Measurements from ENCODE around the gene SMIM10L2A.
A peak's percentile ranks its signal among the peaks of the same experiment; 100 is the strongest.
"Not testable (repeated sequence)": the region's sequence is repeated elsewhere in the genome, so short reads cannot be mapped to it uniquely, and the experiment has no call there.

The SMIM10L2A gene

DNA sequence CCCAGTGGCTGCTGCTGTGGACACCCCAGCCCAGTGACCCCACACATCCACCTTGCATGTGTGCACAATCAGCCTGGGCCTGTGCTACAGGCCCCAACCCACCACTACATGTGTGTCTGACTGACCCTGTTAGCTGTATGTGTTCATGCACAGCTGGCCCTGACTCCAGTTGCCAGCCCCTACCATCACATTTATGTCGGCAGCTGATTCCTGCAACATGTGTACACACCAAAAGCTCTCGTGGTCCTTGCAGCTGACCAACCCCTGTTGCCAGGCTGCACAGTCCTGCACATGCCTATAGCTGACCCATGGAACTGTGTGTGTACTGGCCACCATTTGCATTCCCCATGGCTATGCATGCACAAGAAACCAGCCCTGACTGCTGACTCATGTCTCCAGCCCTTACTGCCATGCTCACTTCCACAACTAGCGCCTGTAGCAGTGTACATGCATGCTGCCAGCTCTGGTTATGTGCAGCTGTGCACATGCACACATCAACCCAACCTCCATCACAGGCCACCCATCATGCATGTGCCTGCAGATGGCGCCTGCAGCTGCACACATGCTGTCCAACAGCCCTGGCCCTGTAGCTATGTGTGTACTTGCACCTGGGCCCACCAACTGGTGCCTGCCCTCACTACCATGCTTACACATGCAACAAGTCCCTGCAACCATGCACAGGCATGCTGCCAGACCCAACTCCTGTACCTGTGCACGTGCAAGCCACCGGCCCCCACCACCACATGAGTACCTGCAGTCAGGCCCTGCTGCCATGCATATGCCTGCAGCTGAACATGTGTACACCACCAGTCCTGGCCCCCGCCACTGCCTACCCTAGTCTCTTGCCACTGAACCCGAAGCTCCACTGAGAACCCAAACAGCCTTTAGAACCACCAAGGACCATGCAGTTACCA lies 28.1 kb downstream of the SMIM10L2A start:
- no peak for DNase-seq

DNA sequence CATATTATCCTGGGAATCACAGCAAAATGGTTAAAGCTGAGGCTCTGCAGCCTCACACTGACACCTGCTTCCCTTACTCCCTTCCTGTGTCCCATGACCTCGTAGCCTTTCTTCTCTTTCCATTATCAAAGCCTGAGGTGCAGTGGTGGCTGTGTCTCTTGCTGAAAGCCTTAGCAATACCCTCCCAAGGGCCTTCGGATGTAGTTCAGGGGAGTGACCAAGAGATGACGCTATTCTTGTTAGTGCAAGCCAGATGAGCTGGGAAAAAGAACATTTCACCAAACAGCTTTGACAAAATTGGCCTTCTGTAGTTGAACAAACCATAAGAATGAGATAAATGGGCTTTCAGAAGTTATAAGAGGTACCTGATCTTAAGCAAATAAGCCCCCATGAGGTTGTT lies 31.6 kb downstream of the SMIM10L2A start:
- no peak for DNase-seq

GRCh38 chrX:135454816-135455215 lies 33.1 kb downstream of the SMIM10L2A start:
- no peak for DNase-seq

- not testable (repeated sequence) for DNase-seq
Measured at GRCh38 chrX:135461756-135462155, 40.0 kb downstream of the SMIM10L2A start.

GRCh38 chrX:135463937-135464336 lies 42.2 kb downstream of the SMIM10L2A start:
- no peak for DNase-seq

GRCh38 chrX:135476378-135476777 lies 54.6 kb downstream of the SMIM10L2A start:
- no peak for DNase-seq

DNA sequence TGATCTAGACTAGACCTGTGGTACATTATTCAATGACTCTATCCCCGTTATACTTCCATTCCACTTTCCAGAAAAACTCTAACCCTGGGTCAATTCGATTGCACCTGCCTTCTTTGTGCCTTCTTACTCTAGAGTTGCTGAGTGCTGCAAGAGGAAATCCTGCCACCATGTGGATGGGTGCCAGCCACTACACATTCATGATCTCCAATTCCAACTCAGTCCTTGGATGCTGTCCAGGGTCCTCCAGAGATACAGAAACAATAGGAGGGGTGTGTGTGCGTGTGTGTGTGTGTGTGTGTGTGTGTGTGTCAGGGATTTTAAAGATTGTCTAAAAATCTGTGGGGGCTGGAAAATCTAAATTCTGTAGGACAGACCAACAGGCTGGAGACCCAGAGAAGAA lies 55.8 kb downstream of the SMIM10L2A start:
- DNase-seq: peak in 45 of 56 donors; percentile 0 to 74 (median 12)
